Keratinocyte (primary cell): Measurements from ENCODE around the gene ITPR2. TPM values are rescaled to one million over a fixed set of nuclear protein-coding genes. Genes with fewer than 3 reads are reported as not detected.
A peak's percentile ranks its signal among the peaks of the same experiment; 100 is the strongest.

ENCODE experiments used
- DNase-seq: peaks from one replicate; pipeline ENCODE4 v3.0.0-alpha.2; 2011; ENCODE audit warnings: low read depth, missing footprints, low spot score
- FAIRE-seq: peaks from 2 replicates; lab custom pipeline; 2011; peaks lifted over from hg19 to GRCh38; lab: Jason Lieb, UNC
- H2AFZ ChIP-seq: 2 replicates; pipeline ENCODE4 v1.6.0; 2012; ENCODE audit warnings: low read length, control low read depth, inconsistent platforms; ENCODE audit not compliant: control insufficient read depth
- H3K27ac ChIP-seq: 2 replicates; pipeline ENCODE4 v1.5.1; 2011; ENCODE audit warnings: low read length; ENCODE audit not compliant: control insufficient read depth, insufficient read depth
- H3K27me3 ChIP-seq: 3 replicates; pipeline ENCODE4 v1.6.0; 2011; ENCODE audit warnings: low read length; ENCODE audit not compliant: control insufficient read depth, insufficient read depth; ENCODE audit errors: extremely low read depth
- H3K36me3 ChIP-seq, 2 experiments: 2 replicates in 1 of 2; 3 replicates in 1 of 2; pipeline ENCODE4 v1.5.1; 2011; ENCODE audit warnings: low read length in 2 of 2, mild to moderate bottlenecking in 1 of 2; ENCODE audit not compliant: control insufficient read depth in 2 of 2, insufficient read depth in 2 of 2; ENCODE audit errors: extremely low read depth in 1 of 2
- H3K4me1 ChIP-seq: 3 replicates; pipeline ENCODE4 v1.5.1; 2011; ENCODE audit warnings: low read length; ENCODE audit not compliant: control insufficient read depth, insufficient read depth; ENCODE audit errors: extremely low read depth
- H3K4me2 ChIP-seq: 3 replicates; pipeline ENCODE4 v1.6.0; 2011; ENCODE audit warnings: low read depth, low read length; ENCODE audit not compliant: control insufficient read depth, insufficient read depth; ENCODE audit errors: extremely low read depth
- H3K4me3 ChIP-seq, 3 experiments: fragments of 200-600 bp in 1 of 3; sonication (generic) in 1 of 3; 2 replicates in 2 of 3; 3 replicates in 1 of 3; pipeline ENCODE4 v1.5.1; 2011 to 2016; ENCODE audit warnings: low read length in 3 of 3, mild to moderate bottlenecking in 3 of 3, control low read depth in 2 of 3, inconsistent platforms in 1 of 3, low read depth in 1 of 3, mixed read lengths in 1 of 3, mixed run types in 1 of 3, moderate library complexity in 1 of 3; ENCODE audit not compliant: control insufficient read depth in 2 of 3, insufficient read depth in 2 of 3; ENCODE audit errors: extremely low read depth in 1 of 3
- H3K79me2 ChIP-seq: 2 replicates; pipeline ENCODE4 v1.6.0; 2012; ENCODE audit warnings: low read length; ENCODE audit not compliant: control insufficient read depth, insufficient read depth
- H3K9ac ChIP-seq: 3 replicates; pipeline ENCODE4 v1.6.0; 2011; ENCODE audit warnings: low read length; ENCODE audit not compliant: control insufficient read depth, insufficient read depth; ENCODE audit errors: extremely low read depth
- H3K9me1 ChIP-seq: 3 replicates; pipeline ENCODE4 v1.6.0; 2011; ENCODE audit warnings: low read length; ENCODE audit not compliant: control insufficient read depth, insufficient read depth; ENCODE audit errors: extremely low read depth
- H3K9me3 ChIP-seq: 2 replicates; pipeline ENCODE4 v1.5.1; 2012; ENCODE audit warnings: low read depth, low read length; ENCODE audit not compliant: control insufficient read depth
- H4K20me1 ChIP-seq: 3 replicates; pipeline ENCODE4 v1.6.0; 2011; ENCODE audit warnings: low read length; ENCODE audit not compliant: control insufficient read depth, insufficient read depth; ENCODE audit errors: extremely low read depth
- CTCF ChIP-seq, 3 experiments: IDR thresholded peaks in 1 of 3; conservative IDR thresholded peaks in 1 of 3; optimal IDR thresholded peaks in 1 of 3; 2 replicates in 2 of 3; 3 replicates in 1 of 3; pipeline versions ENCODE3 to v1.5.1; 2011; ENCODE audit warnings: low read length in 3 of 3, mild to moderate bottlenecking in 3 of 3, moderate library complexity in 2 of 3, control low read depth in 1 of 3, inconsistent platforms in 1 of 3; ENCODE audit not compliant: insufficient read depth in 2 of 3; ENCODE audit errors: extremely low read depth in 1 of 3
- EZH2 ChIP-seq: IDR thresholded peaks from one replicate; pipeline ENCODE4 v1.6.1; 2012; ENCODE audit warnings: inconsistent platforms, mild to moderate bottlenecking, low read length, moderate library complexity
- dilution Hi-C: fragments of 300-500 bp; cut with MboI; formaldehyde crosslinking; loops from one replicate; pipeline ENCODE4 v1.7.0; 2020; ENCODE audit warnings: low sequenced_read_pairs; ENCODE audit not compliant: extremely low pct_ligation_motif_present
- polyA plus RNA-seq, 5 experiments: library from polyadenylated mRNA; depleted of rRNA in 3 of 5; stranded (reverse) in 3 of 5; stranded (forward) in 1 of 5; unstranded in 1 of 5; fragments of >200 nt; gene quantifications; 1 replicate in 1 of 5; 2 replicates in 3 of 5; 3 replicates in 1 of 5; pipeline versions ENCODE4 v1.2.1 to v1.2.3, GENCODE V29; 2011 to 2012; ENCODE audit warnings: missing spikeins in 2 of 5, low read depth in 1 of 5, low replicate concordance in 1 of 5

The ITPR2 gene
- polyA plus RNA-seq, 1 donor (not counting 4 experiments of a cell fraction or from before 2014, with no cell fraction given): 7.6 TPM

- Histone ChIP-seq H3K4me3 (no peak overlapping the region), H3K36me3 (no peaks in the 10 kb centered on the region), H4K20me1 (no peaks in the 10 kb centered on the region), H3K27ac (no peak overlapping the region), H3K79me2 (no peaks in the 10 kb centered on the region), H3K9me1 (no peaks in the 10 kb centered on the region), H3K9ac (no peak overlapping the region), H3K9me3 (no peaks in the 10 kb centered on the region), H3K4me2 (peak overlapping the region; percentile 10), H3K27me3 (no peaks in the 10 kb centered on the region), H3K4me1 (peaks cover 5% of the 10 kb centered on the region), H2AFZ (peak overlapping the region; percentile 2)
- DNase-seq: no peak
- TF ChIP-seq CTCF (optimal IDR thresholded peaks at IDR 0.05 in 1 of 3, IDR thresholded peaks at IDR 0.05 in 1 of 3, conservative IDR thresholded peaks at IDR 0.05 in 1 of 3; ENCODE audit: extremely low read depth in 1 of 3, insufficient read depth in 2 of 3, low read length in 3 of 3) (no peak), EZH2 (no peak)
- peak; percentile 43 for FAIRE-seq
- dilution Hi-C loops: no loop called here
Measured at GRCh38 chr12:26845984-26846383, 13.0 kb upstream of the ITPR2 start.

- no peak for DNase-seq
- Histone ChIP-seq H3K36me3 (no peaks in the 10 kb centered on the region), H3K4me1 (peaks cover 5% of the 10 kb centered on the region), H3K27ac (no peak overlapping the region), H3K9ac (no peak overlapping the region), H3K9me1 (no peaks in the 10 kb centered on the region), H3K27me3 (no peaks in the 10 kb centered on the region), H3K4me2 (no peak overlapping the region), H3K4me3 (no peak overlapping the region), H4K20me1 (no peaks in the 10 kb centered on the region), H3K79me2 (no peaks in the 10 kb centered on the region), H2AFZ (no peak overlapping the region), H3K9me3 (no peaks in the 10 kb centered on the region)
- FAIRE-seq: no peak
- TF ChIP-seq EZH2: no peak
- TF ChIP-seq CTCF (optimal IDR thresholded peaks at IDR 0.05 in 1 of 3, IDR thresholded peaks at IDR 0.05 in 1 of 3, conservative IDR thresholded peaks at IDR 0.05 in 1 of 3; ENCODE audit: extremely low read depth in 1 of 3, insufficient read depth in 2 of 3, low read length in 3 of 3): peak; percentile 45 to 50 (median 48)
- dilution Hi-C loops: no loop called here
Measured at GRCh38 chr12:26845057-26845666, 12.2 kb upstream of the ITPR2 start.
